Loucy (cell line): Measurements from ENCODE around the gene FTO.

ENCODE experiments used
- H2AFZ ChIP-seq: fragments of 200-600 bp; sonication (generic); 2 replicates; pipeline ENCODE4 v1.6.0; 2016; ENCODE audit warnings: antibody characterized with exemption, mild to moderate bottlenecking, low read length, moderate library complexity
- H3F3A ChIP-seq: fragments of 200-600 bp; 2 replicates; pipeline ENCODE4 v1.6.0; 2016; ENCODE audit warnings: antibody characterized with exemption, low read depth, mild to moderate bottlenecking
- H3K27me3 ChIP-seq: fragments of 200-600 bp; sonication (generic); 2 replicates; pipeline ENCODE4 v1.6.1; 2014; ENCODE audit warnings: low read length, mild to moderate bottlenecking; ENCODE audit not compliant: insufficient read depth, poor library complexity, severe bottlenecking
- H3K36me3 ChIP-seq: fragments of 200-600 bp; sonication (generic); 2 replicates; pipeline ENCODE4 v1.6.1; 2016; ENCODE audit warnings: low read length; ENCODE audit not compliant: insufficient read depth
- H3K4me1 ChIP-seq: fragments of 200-600 bp; sonication (generic); 2 replicates; pipeline ENCODE4 v1.5.1; 2014; ENCODE audit warnings: low read length, mild to moderate bottlenecking; ENCODE audit not compliant: insufficient read depth, poor library complexity, severe bottlenecking
- H3K4me2 ChIP-seq: fragments of 200-600 bp; sonication (generic); 2 replicates; pipeline ENCODE4 v1.6.0; 2014; ENCODE audit warnings: antibody characterized with exemption, low read length, low read depth, mild to moderate bottlenecking; ENCODE audit not compliant: poor library complexity, severe bottlenecking
- H3K4me3 ChIP-seq: fragments of 200-600 bp; sonication (generic); 2 replicates; pipeline ENCODE4 v1.5.1; 2014; ENCODE audit warnings: low read length, mild to moderate bottlenecking, mixed read lengths; ENCODE audit not compliant: poor library complexity, severe bottlenecking
- H3K79me2 ChIP-seq: fragments of 200-600 bp; sonication (generic); 2 replicates; pipeline ENCODE4 v1.6.1; 2014; ENCODE audit warnings: low read length; ENCODE audit not compliant: insufficient read depth
- H3K9ac ChIP-seq: fragments of 200-600 bp; sonication (generic); 2 replicates; pipeline ENCODE4 v1.6.0; 2014; ENCODE audit warnings: mild to moderate bottlenecking, low read depth, low read length, moderate library complexity; ENCODE audit not compliant: poor library complexity, severe bottlenecking
- H3K9me2 ChIP-seq: fragments of 200-600 bp; sonication (generic); replicated peaks from 2 replicates; pipeline ENCODE4 v1.6.1; 2016; ENCODE audit warnings: low read depth, low read length, mixed read lengths
- H3K9me3 ChIP-seq: fragments of 200-600 bp; sonication (generic); 2 replicates; pipeline ENCODE4 v1.6.1; 2014; ENCODE audit warnings: mild to moderate bottlenecking, antibody characterized with exemption, low read length, low read depth; ENCODE audit not compliant: insufficient read depth
- H4K20me1 ChIP-seq: fragments of 200-600 bp; sonication (generic); 2 replicates; pipeline ENCODE4 v1.6.0; 2014; ENCODE audit warnings: antibody characterized with exemption, low read length, mild to moderate bottlenecking; ENCODE audit not compliant: insufficient read depth, poor library complexity, severe bottlenecking
- EZH2phosphoT487 ChIP-seq: fragments of 200-600 bp; IDR thresholded peaks from 2 replicates; pipeline ENCODE4 v1.6.1; 2018; ENCODE audit warnings: antibody characterized with exemption, mild to moderate bottlenecking, moderate library complexity, borderline replicate concordance
- TF ChIP-seq, protein P1 (sequence below): fragments of 200-600 bp; sonication (generic); conservative IDR thresholded peaks from 2 replicates; pipeline ENCODE4 v1.5.1; 2014; ENCODE audit warnings: mild to moderate bottlenecking, antibody characterized with exemption, low read length

Gene FTO

GRCh38 chr16:53949715-53950410 is 245.9 kb downstream of the FTO start:
- Histone ChIP-seq H3K9me2 (no peaks in the 10 kb centered on the region), H3K36me3 (no peaks in the 10 kb centered on the region), H3F3A (no peaks in the 10 kb centered on the region), H3K4me1 (peaks cover 94% of the 10 kb centered on the region), H3K9me3 (no peaks in the 10 kb centered on the region), H4K20me1 (no peaks in the 10 kb centered on the region), H2AFZ (no peak overlapping the region), H3K9ac (peak overlapping the region; percentile 44), H3K4me3 (peak overlapping the region; percentile 5), H3K79me2 (0 out of 2 replicates have a peak, but pooled peaks cover 8% of the 10 kb centered on the region), H3K4me2 (peak overlapping the region; percentile 45), H3K27me3 (no peaks in the 10 kb centered on the region)
- TF ChIP-seq, protein P1, sequence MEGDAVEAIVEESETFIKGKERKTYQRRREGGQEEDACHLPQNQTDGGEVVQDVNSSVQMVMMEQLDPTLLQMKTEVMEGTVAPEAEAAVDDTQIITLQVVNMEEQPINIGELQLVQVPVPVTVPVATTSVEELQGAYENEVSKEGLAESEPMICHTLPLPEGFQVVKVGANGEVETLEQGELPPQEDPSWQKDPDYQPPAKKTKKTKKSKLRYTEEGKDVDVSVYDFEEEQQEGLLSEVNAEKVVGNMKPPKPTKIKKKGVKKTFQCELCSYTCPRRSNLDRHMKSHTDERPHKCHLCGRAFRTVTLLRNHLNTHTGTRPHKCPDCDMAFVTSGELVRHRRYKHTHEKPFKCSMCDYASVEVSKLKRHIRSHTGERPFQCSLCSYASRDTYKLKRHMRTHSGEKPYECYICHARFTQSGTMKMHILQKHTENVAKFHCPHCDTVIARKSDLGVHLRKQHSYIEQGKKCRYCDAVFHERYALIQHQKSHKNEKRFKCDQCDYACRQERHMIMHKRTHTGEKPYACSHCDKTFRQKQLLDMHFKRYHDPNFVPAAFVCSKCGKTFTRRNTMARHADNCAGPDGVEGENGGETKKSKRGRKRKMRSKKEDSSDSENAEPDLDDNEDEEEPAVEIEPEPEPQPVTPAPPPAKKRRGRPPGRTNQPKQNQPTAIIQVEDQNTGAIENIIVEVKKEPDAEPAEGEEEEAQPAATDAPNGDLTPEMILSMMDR, result no peak
- no peak for TF ChIP-seq EZH2phosphoT487

- H3K4me2 ChIP-seq, result peak overlapping the region; percentile 45
- 0 out of 2 replicates have a peak, but pooled peaks cover 8% of the 10 kb centered on the region for H3K79me2 ChIP-seq
- H4K20me1 ChIP-seq, result no peaks in the 10 kb centered on the region
- peak overlapping the region; percentile 52 for H3K9ac ChIP-seq
- H3K9me3 ChIP-seq, result no peaks in the 10 kb centered on the region
- TF ChIP-seq, protein P1, result no peak
- TF ChIP-seq EZH2phosphoT487, result no peak
- H3F3A ChIP-seq, result no peaks in the 10 kb centered on the region
- H3K27me3 ChIP-seq, result no peaks in the 10 kb centered on the region
- H2AFZ ChIP-seq, result no peak overlapping the region
- no peak overlapping the region for H3K4me3 ChIP-seq
- H3K36me3 ChIP-seq, result no peaks in the 10 kb centered on the region
- peaks cover 94% of the 10 kb centered on the region for H3K4me1 ChIP-seq
- H3K9me2 ChIP-seq, result no peaks in the 10 kb centered on the region
Measured at GRCh38 chr16:53950677-53951076, 246.7 kb downstream of the FTO start.

DNA sequence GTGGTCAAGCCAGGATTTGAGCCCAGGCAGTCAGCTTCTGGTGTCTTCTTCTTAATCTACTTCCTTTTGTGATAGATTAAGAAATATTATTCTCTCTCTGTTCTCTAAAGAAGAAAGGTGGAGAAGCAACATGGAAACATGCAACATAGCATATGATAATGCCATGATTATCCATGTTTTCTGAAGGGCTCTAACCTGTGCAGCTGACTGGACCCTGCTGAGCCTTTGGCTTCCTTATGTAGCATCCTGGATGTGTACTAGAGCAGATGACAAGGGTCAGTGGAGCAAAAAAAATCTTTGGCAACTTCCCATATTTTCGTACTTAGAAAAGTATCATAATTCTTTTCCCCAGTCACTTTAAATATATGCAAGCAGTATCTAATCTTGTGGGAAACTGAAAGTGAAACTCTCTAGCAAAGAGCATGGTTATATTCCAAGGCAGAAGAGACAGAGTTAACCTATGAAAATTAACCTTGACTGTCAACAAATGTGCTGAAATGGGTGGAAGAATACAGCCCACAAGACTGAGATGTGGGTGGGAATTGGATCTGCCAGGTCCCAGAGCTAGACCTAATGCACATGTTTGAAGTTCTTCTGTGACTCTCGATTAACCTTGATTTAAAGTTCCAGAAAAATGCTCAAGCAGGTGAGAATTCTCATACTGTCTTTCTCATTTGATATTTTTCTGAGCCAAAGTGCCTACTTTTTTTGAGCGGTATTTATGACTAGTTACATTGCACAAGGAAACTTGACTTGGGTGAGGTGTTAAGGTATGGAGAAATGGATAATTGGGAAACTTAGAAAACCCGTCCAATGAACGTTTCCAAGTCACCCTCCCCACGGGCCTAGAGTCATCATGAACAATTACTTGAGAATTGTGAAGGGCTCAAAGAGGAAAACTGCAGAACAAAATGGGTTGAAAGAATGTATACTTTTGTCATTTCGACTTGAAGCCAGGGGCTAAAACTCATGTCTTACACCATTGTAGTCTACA is 248.6 kb downstream of the FTO start:
- H3K4me3 ChIP-seq, result peak overlapping the region; percentile 63
- peak overlapping the region; percentile 76 for H3K4me2 ChIP-seq
- H4K20me1 ChIP-seq, result no peaks in the 10 kb centered on the region
- no peak overlapping the region; the same call in 1 of the 2 replicates for H2AFZ ChIP-seq
- no peaks in the 10 kb centered on the region for H3K9me3 ChIP-seq
- no peaks in the 10 kb centered on the region for H3K27me3 ChIP-seq
- H3F3A ChIP-seq, result no peaks in the 10 kb centered on the region
- H3K9me2 ChIP-seq, result no peaks in the 10 kb centered on the region
- H3K4me1 ChIP-seq, result peaks cover 76% of the 10 kb centered on the region
- TF ChIP-seq, protein P1, result no peak
- no peak for TF ChIP-seq EZH2phosphoT487
- H3K79me2 ChIP-seq, result 0 out of 2 replicates have a peak, but pooled peaks cover 8% of the 10 kb centered on the region
- H3K9ac ChIP-seq, result peak overlapping the region; percentile 53
- no peaks in the 10 kb centered on the region for H3K36me3 ChIP-seq
